ENCODE results near the gene TMED4. TPM values are rescaled to one million over a fixed set of nuclear protein-coding genes. Genes with fewer than 3 reads are reported as not detected.
A peak's percentile ranks its signal among the peaks of the same experiment; 100 is the strongest.

Gene TMED4
- total RNA-seq, 1 experiment from 2014 or later = 115 TPM

DNA sequence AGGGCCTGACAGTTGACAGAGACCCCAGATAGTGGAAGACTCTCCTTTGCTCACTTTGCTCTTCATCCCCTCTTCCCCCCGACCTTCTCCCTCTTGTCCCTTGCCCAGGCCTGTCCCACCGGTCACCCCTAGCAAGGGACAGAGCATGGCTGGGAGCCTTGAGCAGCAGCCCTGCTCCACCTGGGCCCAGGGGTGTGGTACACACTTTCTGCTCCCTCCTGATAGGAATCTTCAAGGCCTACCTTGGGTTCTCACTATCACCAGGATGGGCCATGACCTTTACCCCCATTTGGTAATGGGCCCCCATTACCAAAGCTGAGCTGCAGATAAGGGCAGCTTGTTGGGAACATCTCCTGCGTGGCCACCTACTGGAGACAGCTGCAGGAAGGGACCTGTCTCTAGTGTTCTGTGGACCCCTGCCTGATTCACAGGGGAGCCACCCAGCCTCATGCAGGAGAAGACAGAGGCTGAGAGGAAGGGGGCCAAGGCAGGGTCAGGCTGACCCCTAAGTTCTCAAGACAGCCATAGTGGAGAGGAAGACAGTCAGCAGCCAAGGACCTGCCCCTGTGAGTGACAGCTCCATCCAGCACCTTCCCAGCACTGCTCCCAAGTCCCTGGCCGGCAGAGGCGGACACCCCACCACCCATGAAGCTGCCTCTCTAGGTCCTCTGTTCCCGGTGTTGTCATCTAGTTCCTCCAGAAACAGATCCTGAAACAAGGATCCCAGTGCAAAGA, 40.0 kb downstream of the TMED4 start:
- TF ChIP-seq, protein P1, sequence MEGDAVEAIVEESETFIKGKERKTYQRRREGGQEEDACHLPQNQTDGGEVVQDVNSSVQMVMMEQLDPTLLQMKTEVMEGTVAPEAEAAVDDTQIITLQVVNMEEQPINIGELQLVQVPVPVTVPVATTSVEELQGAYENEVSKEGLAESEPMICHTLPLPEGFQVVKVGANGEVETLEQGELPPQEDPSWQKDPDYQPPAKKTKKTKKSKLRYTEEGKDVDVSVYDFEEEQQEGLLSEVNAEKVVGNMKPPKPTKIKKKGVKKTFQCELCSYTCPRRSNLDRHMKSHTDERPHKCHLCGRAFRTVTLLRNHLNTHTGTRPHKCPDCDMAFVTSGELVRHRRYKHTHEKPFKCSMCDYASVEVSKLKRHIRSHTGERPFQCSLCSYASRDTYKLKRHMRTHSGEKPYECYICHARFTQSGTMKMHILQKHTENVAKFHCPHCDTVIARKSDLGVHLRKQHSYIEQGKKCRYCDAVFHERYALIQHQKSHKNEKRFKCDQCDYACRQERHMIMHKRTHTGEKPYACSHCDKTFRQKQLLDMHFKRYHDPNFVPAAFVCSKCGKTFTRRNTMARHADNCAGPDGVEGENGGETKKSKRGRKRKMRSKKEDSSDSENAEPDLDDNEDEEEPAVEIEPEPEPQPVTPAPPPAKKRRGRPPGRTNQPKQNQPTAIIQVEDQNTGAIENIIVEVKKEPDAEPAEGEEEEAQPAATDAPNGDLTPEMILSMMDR (IDR thresholded peaks at IDR 0.05; ENCODE audit: unreplicated experiment) = no peak
- Mint-ChIP-seq H3K27ac (ENCODE audit: unreplicated experiment) (peak overlapping the region; percentile 85), H3K27me3 (ENCODE audit: unreplicated experiment) (no peaks in the 10 kb centered on the region), H3K36me3 (ENCODE audit: insufficient read depth, unreplicated experiment) (peaks cover 43% of the 10 kb centered on the region), H3K4me3 (ENCODE audit: low read depth, unreplicated experiment) (peak overlapping the region; percentile 78), H3K4me1 (ENCODE audit: low read depth, unreplicated experiment) (peaks cover 80% of the 10 kb centered on the region), H3K9me3 (ENCODE audit: low read depth, unreplicated experiment) (no peaks in the 10 kb centered on the region)
- DNase-seq = no peak
- CTCF ChIA-PET = interaction anchor here (0.7 to 1.7 kb wide), 7 partner anchors 14 to 96 kb away, joined by 3 to 12 read pairs (median 3); partner anchors contain the start of gene DDX56
- TSS peak; percentile 84 for BruUV-seq (replicated peaks)
- intact Hi-C loops (cut with micrococcal nuclease; ENCODE audit: unreplicated experiment) = loop anchor here (1.0 kb wide), 2 partner anchors 23 to 52 kb away; partner anchors contain the start of gene NUDCD3

DNA sequence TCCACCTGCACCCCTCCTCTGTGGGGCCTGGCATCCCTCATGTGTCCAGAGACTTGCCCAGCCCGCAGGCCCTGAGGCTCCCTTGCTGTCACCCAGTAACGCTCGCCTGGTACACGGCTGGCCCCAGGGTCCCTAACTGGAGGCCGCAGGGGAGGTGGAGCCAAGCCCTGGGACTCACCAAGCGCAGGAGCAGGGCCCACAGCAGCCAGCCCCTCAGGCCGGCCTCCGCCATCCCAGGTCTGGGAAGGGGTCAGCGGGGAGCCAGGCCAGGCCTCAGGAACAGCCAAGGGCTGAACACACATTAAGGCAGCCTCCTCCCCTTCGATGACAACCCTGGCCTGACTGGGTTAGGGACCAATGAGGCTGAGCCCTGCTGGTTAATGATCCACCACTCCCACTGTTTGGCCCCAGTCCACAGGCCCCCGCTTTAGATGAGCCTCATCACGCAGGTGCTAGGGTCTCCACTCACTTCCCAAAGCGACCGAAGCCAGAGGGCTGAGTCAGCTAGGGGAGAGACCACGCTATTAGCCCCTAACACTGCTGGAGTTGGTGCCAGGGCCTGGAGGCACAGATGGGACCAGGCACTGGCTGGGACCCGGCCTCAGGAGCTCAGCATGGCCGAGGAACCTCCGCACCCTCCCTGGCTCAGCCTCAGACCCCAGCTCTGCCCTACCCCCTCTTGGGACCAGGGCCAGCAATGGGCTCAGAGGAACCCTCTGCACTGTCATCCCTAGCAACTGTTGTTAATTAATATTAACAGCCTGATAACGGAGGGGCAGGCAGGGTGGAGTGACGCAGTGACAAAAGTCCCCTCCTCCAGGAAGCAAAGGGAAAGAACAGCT, 40.8 kb downstream of the TMED4 start, which contains the start of gene NPC1L1:
TSS of gene NPC1L1 (minus strand) at position 303 of the 842 bp plus-strand sequence. CDS start at position 232, 71 bp downstream.
- H3K4me3 Mint-ChIP-seq (ENCODE audit: low read depth, unreplicated experiment) = peak within 1 kb of the TSS; percentile 78
- peak; percentile 90 for DNase-seq
- no peaks in the 10 kb centered on the region for H3K9me3 Mint-ChIP-seq (ENCODE audit: low read depth, unreplicated experiment)
- peaks cover 50% of the 10 kb centered on the region for H3K36me3 Mint-ChIP-seq (ENCODE audit: insufficient read depth, unreplicated experiment)
- peak within 1 kb of the TSS; percentile 85 for H3K27ac Mint-ChIP-seq (ENCODE audit: unreplicated experiment)
- no peaks in the 10 kb centered on the region for H3K27me3 Mint-ChIP-seq (ENCODE audit: unreplicated experiment)
- CTCF ChIA-PET = interaction anchor here (0.9 to 1.7 kb wide), 5 partner anchors 21 to 97 kb away, joined by 3 to 12 read pairs (median 3); partner anchors contain the start of gene DDX56
- TF ChIP-seq, protein P1 (IDR thresholded peaks at IDR 0.05; ENCODE audit: unreplicated experiment) = no peak
- intact Hi-C loops (cut with micrococcal nuclease; ENCODE audit: unreplicated experiment) = loop anchor here (1.0 kb wide), 2 partner anchors 24 to 51 kb away; partner anchors contain the start of gene NUDCD3
- H3K4me1 Mint-ChIP-seq (ENCODE audit: low read depth, unreplicated experiment) = peaks cover 85% of the 10 kb centered on the region
- no TSS peak for BruUV-seq (replicated peaks)

DNA sequence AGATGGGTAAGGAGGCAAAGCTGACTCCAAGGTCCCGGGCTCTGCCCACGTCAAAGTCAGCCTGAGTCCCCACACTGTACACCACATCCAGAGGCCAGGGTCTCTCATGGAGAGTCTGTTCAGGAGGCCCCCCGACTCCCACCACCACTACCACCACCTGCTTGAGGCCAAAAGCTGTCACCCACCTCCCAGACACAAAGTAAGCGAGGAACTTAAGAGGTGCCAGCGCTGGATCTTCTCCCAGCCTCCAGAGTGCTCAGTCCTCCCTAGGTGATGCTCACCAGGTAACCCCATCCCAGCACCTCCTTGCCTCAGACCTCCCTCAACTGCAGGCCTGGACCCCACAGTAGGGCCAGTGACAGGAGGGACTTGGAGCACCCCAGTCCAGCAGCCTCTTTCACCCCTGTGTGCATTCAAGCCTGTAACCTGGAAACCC, 41.4 kb downstream of the TMED4 start:
- peaks cover 50% of the 10 kb centered on the region for H3K36me3 Mint-ChIP-seq (ENCODE audit: insufficient read depth, unreplicated experiment)
- no TSS peak for BruUV-seq (replicated peaks)
- H3K4me3 Mint-ChIP-seq (ENCODE audit: low read depth, unreplicated experiment) = peak overlapping the region; percentile 78
- no peaks in the 10 kb centered on the region for H3K27me3 Mint-ChIP-seq (ENCODE audit: unreplicated experiment)
- CTCF ChIA-PET = no interaction called here
- no peaks in the 10 kb centered on the region for H3K9me3 Mint-ChIP-seq (ENCODE audit: low read depth, unreplicated experiment)
- no peak for DNase-seq
- intact Hi-C loops (cut with micrococcal nuclease; ENCODE audit: unreplicated experiment) = loop anchor here (1.0 kb wide), 2 partner anchors 25 to 50 kb away; partner anchors contain the start of gene NUDCD3
- H3K27ac Mint-ChIP-seq (ENCODE audit: unreplicated experiment) = peak overlapping the region; percentile 85
- TF ChIP-seq, protein P1 (IDR thresholded peaks at IDR 0.05; ENCODE audit: unreplicated experiment) = no peak
- peaks cover 85% of the 10 kb centered on the region for H3K4me1 Mint-ChIP-seq (ENCODE audit: low read depth, unreplicated experiment)
